ENCODE results near the gene ZNF488. TPM values are rescaled to one million over a fixed set of nuclear protein-coding genes. Genes with fewer than 3 reads are reported as not detected.

The ZNF488 gene
- total RNA-seq, 1 experiment from 2014 or later, result 5.6 TPM

GRCh38 chr10:47330366-47330765, 53.7 kb downstream of the ZNF488 start:
- Histone ChIP-seq H3K4me1 (no peaks in the 10 kb centered on the region), H3K4me3 (ENCODE audit: low read depth, low read length) (no peak overlapping the region), H3K9me3 (no peaks in the 10 kb centered on the region), H3K36me3 (ENCODE audit: control insufficient read depth, insufficient read depth, low read length) (no peaks in the 10 kb centered on the region), H3K27me3 (replicated peaks; ENCODE audit: control insufficient read depth, insufficient read depth, low read length) (no peaks in the 10 kb centered on the region)
- ChIA-PET POLR2A (no interaction called here), CTCF (interaction anchor here (0.7 kb wide), 1 partner anchor 33 kb away, joined by 8 read pairs; no protein-coding TSS in a partner anchor)
- no TSS peak for BruUV-seq (replicated peaks)
- DNase-seq, result peak in 1 of 2 experiments; percentile 26
- intact Hi-C loops (cut with micrococcal nuclease; ENCODE audit: unreplicated experiment), result loop anchor here (1.0 kb wide), 1 partner anchor 19 kb away; no protein-coding TSS in a partner anchor
- peaks cover 11% of the 10 kb centered on the region for H3K27me3 Mint-ChIP-seq (ENCODE audit: insufficient read depth, unreplicated experiment)
- H3K9me3 Mint-ChIP-seq (ENCODE audit: unreplicated experiment), result no peaks in the 10 kb centered on the region
- no peaks in the 10 kb centered on the region for H3K36me3 Mint-ChIP-seq (ENCODE audit: insufficient read depth, unreplicated experiment)
- no peak for TF ChIP-seq CTCF (IDR thresholded peaks at IDR 0.05; ENCODE audit: insufficient read depth in 1 of 2, low read depth in 1 of 2, low read length in 1 of 2, severe bottlenecking in 1 of 2, unreplicated experiment in 1 of 2)
- no peak overlapping the region for H3K4me3 Mint-ChIP-seq (ENCODE audit: unreplicated experiment)
- no peaks in the 10 kb centered on the region for H3K4me1 Mint-ChIP-seq (ENCODE audit: low read depth, unreplicated experiment)
- H3K27ac Mint-ChIP-seq (ENCODE audit: unreplicated experiment), result no peak overlapping the region

GRCh38 chr10:47329855-47330254, 54.2 kb downstream of the ZNF488 start:
- no peak for TF ChIP-seq CTCF (IDR thresholded peaks at IDR 0.05; ENCODE audit: insufficient read depth in 1 of 2, low read depth in 1 of 2, low read length in 1 of 2, severe bottlenecking in 1 of 2, unreplicated experiment in 1 of 2)
- H3K9me3 ChIP-seq, result no peaks in the 10 kb centered on the region
- no peak overlapping the region for H3K4me3 Mint-ChIP-seq (ENCODE audit: unreplicated experiment)
- H3K36me3 Mint-ChIP-seq (ENCODE audit: insufficient read depth, unreplicated experiment), result no peaks in the 10 kb centered on the region
- no peaks in the 10 kb centered on the region for H3K27me3 ChIP-seq (replicated peaks; ENCODE audit: control insufficient read depth, insufficient read depth, low read length)
- no peak overlapping the region for H3K4me3 ChIP-seq (ENCODE audit: low read depth, low read length)
- no TSS peak for BruUV-seq (replicated peaks)
- CTCF ChIA-PET, result interaction anchor here (0.7 kb wide), 1 partner anchor 32 kb away, joined by 8 read pairs; no protein-coding TSS in a partner anchor
- intact Hi-C loops (cut with micrococcal nuclease; ENCODE audit: unreplicated experiment), result loop anchor here (1.0 kb wide), 1 partner anchor 19 kb away; no protein-coding TSS in a partner anchor
- DNase-seq, result peak in 1 of 2 experiments; percentile 25
- no peaks in the 10 kb centered on the region for H3K36me3 ChIP-seq (ENCODE audit: control insufficient read depth, insufficient read depth, low read length)
- H3K27ac Mint-ChIP-seq (ENCODE audit: unreplicated experiment), result no peak overlapping the region
- H3K9me3 Mint-ChIP-seq (ENCODE audit: unreplicated experiment), result no peaks in the 10 kb centered on the region
- POLR2A ChIA-PET, result no interaction called here
- no peaks in the 10 kb centered on the region for H3K4me1 Mint-ChIP-seq (ENCODE audit: low read depth, unreplicated experiment)
- no peaks in the 10 kb centered on the region for H3K4me1 ChIP-seq
- peaks cover 13% of the 10 kb centered on the region for H3K27me3 Mint-ChIP-seq (ENCODE audit: insufficient read depth, unreplicated experiment)

GRCh38 chr10:47326927-47327330, 57.2 kb downstream of the ZNF488 start:
- CTCF ChIA-PET, result no interaction called here
- TF ChIP-seq CTCF (IDR thresholded peaks at IDR 0.05; ENCODE audit: insufficient read depth in 1 of 2, low read depth in 1 of 2, low read length in 1 of 2, severe bottlenecking in 1 of 2, unreplicated experiment in 1 of 2), result no peak
- Histone ChIP-seq H3K36me3 (ENCODE audit: control insufficient read depth, insufficient read depth, low read length) (no peaks in the 10 kb centered on the region), H3K9me3 (no peaks in the 10 kb centered on the region), H3K4me3 (ENCODE audit: low read depth, low read length) (no peak overlapping the region), H3K27me3 (replicated peaks; ENCODE audit: control insufficient read depth, insufficient read depth, low read length) (no peaks in the 10 kb centered on the region), H3K4me1 (no peaks in the 10 kb centered on the region)
- Mint-ChIP-seq H3K27ac (ENCODE audit: unreplicated experiment) (no peak overlapping the region), H3K4me3 (ENCODE audit: unreplicated experiment) (no peak overlapping the region), H3K4me1 (ENCODE audit: low read depth, unreplicated experiment) (no peaks in the 10 kb centered on the region), H3K36me3 (ENCODE audit: insufficient read depth, unreplicated experiment) (no peaks in the 10 kb centered on the region), H3K9me3 (ENCODE audit: unreplicated experiment) (no peaks in the 10 kb centered on the region), H3K27me3 (ENCODE audit: insufficient read depth, unreplicated experiment) (peaks cover 13% of the 10 kb centered on the region)
- POLR2A ChIA-PET, result no interaction called here
- intact Hi-C loops (cut with micrococcal nuclease; ENCODE audit: unreplicated experiment), result no loop called here
- DNase-seq, result peak in 1 of 2 experiments; percentile 18
- BruUV-seq (replicated peaks), result no TSS peak

Data from Caco-2 (cell line).